Measurements from ENCODE around the gene DHX32.
"Not testable (repeated sequence)": the region's sequence is repeated elsewhere in the genome, so short reads cannot be mapped to it uniquely, and the experiment has no call there.

Gene DHX32

GRCh38 chr10:125881192-125881591 lies at the start of gene DHX32:
DHX32 (minus strand) TSS chr10:125881292; CDS start chr10:125880824, 468 bp downstream.
- H3K4me1 Mint-ChIP-seq, result no peaks in the 10 kb centered on the region

DNA sequence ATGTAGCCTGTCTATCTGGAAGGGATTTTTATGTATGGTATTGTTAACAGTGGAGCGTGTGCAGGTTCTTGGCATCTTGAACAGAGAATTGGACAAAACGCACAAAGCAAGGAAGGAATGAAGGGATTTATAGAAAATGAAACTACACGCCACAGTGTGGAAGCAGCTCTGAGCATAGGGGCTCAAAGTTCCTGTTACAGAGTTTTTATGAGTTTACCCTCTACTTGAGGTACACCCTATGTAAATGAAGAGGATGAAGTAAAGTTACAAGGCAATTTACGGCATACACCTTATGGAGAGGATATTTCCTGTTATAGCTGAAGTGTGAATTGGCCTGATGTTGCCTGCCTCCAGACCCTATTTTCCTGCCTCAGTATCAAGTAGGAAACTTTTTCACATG lies 48.5 kb upstream of the DHX32 start:
- no peaks in the 10 kb centered on the region for H3K9me3 Mint-ChIP-seq
- H3K27me3 Mint-ChIP-seq, result peaks cover 16% of the 10 kb centered on the region
- ATAC-seq, result no peak
- no peak for DNase-seq
- no peak overlapping the region for H3K4me3 Mint-ChIP-seq
- no peak overlapping the region for H3K27ac Mint-ChIP-seq
- no peaks in the 10 kb centered on the region for H3K4me1 Mint-ChIP-seq

More at GRCh38 chr10:125881192-125881591, at the start of gene DHX32:
- Mint-ChIP-seq H3K4me3 (no peak within 1 kb of the TSS), H3K27ac (peak within 1 kb of the TSS in 1 of 2 donors; percentile 8), H3K27me3 (no peaks in the 10 kb centered on the region), H3K9me3 (no peaks in the 10 kb centered on the region)
- no peak for DNase-seq
- ATAC-seq, result no peak

DNA sequence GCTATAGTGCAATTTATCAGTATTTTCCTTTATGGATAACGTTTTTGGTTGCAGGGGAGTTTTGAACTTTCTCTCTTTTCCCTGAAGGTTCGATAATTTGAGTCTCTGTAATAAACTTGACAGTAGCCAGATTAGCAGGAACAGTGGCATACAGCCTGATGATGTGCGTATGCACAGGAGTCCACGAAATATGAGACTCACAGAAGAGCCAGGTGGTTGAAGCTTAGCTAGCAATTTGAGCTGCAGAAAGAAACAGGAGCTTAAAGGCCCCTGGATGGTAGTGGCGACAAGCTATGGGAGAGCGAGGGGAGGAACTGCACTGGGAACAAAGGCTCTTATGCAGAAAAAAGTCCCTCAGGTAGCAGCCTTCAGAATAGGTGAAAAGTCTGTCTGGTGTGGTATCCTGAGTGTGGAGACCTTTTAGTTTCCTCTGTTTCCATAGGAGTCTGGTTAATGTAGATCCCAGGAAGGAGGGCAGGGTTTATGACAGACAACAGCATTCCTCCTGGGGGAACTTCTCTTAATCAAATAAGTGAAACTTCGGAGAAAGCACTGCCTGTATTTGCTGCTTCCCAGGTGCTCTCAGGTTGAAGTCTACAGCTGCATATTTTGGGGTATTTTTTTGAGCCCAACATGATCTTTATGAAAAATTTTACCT lies 48.0 kb upstream of the DHX32 start:
- Mint-ChIP-seq H3K4me1 (no peaks in the 10 kb centered on the region), H3K27ac (no peak overlapping the region), H3K27me3 (peaks cover 11% of the 10 kb centered on the region), H3K9me3 (no peaks in the 10 kb centered on the region), H3K4me3 (no peak overlapping the region)
- no peak for DNase-seq
- ATAC-seq, result no peak

- H3K27ac Mint-ChIP-seq, H3K4me1 Mint-ChIP-seq, DNase-seq, H3K27me3 Mint-ChIP-seq, H3K4me3 Mint-ChIP-seq, H3K9me3 Mint-ChIP-seq, ATAC-seq: not testable (repeated sequence)
Observed at GRCh38 chr10:125927265-125927664, 46.2 kb upstream of the DHX32 start.

- ATAC-seq, result no peak
- no peaks in the 10 kb centered on the region for H3K9me3 Mint-ChIP-seq
Observed at GRCh38 chr10:125926247-125926646, 45.2 kb upstream of the DHX32 start.

DNA sequence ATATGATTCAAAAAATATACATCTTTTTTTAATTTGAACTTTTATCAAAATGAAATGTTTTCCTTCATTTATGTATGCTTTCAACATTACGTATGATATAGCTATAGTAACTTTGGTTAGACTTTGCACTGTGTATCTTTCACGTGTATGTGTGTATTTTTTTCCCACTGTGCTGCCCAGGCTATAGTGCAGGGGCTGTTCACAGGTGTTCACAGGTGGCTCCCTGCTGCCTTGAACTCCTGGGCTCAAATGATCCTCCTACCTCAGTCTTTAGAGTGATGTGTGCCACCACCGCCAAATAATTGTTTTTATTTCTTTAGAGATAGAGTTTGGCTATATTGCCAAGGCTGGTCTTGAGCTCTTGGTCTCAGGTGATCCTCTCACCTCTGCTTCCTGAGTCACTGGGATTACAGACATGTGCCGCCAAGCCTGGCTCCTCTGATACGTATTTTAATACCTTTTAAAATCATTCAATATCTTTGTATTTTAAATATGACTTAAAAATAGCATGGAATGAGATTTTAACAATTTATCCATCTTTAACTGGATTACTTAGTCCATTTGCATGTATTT lies 44.3 kb upstream of the DHX32 start:
- Mint-ChIP-seq H3K9me3 (no peaks in the 10 kb centered on the region), H3K27ac (no peak overlapping the region), H3K4me1 (no peaks in the 10 kb centered on the region), H3K27me3 (no peaks in the 10 kb centered on the region), H3K4me3 (no peak overlapping the region)
- ATAC-seq (no peak), DNase-seq (no peak)

More at GRCh38 chr10:125926247-125926646, 45.2 kb upstream of the DHX32 start:
- H3K27ac Mint-ChIP-seq, result no peak overlapping the region
- H3K4me1 Mint-ChIP-seq, result no peaks in the 10 kb centered on the region
- no peaks in the 10 kb centered on the region for H3K27me3 Mint-ChIP-seq
- no peak for DNase-seq
- no peak overlapping the region for H3K4me3 Mint-ChIP-seq

DNA sequence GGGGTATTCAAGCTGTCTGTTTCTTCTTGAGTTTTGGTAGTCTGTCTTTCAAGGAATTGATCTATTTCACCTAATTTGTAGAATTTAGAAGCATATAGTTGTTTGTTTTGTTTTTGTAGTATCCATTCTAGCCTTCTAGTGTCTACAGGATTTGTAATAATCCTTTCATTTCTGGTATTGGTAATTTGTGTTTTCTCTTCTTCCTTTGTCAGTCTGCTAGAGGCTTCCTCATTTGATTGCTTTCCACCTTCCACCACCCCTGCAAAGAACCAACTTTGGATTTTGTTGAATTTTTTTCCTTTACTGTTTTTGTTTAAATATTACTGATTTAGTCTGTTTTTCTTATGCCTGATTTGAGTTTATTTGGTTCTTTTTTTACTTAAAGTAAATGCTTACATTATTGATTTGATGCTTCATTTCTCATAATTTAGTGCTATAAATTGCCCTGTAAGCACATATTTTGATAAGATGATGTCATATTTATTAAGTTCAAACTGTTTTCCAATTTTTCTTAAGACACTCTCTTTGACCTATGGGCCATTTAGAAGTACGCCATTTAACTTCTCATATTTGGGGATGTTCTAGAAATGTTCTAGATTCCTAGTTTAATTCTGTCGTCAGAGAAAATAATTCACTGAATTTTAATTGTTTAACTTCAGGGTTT lies 40.7 kb upstream of the DHX32 start:
- H3K4me3 Mint-ChIP-seq, H3K27ac Mint-ChIP-seq, ATAC-seq, DNase-seq, H3K9me3 Mint-ChIP-seq, H3K27me3 Mint-ChIP-seq, H3K4me1 Mint-ChIP-seq: not testable (repeated sequence)

DNA sequence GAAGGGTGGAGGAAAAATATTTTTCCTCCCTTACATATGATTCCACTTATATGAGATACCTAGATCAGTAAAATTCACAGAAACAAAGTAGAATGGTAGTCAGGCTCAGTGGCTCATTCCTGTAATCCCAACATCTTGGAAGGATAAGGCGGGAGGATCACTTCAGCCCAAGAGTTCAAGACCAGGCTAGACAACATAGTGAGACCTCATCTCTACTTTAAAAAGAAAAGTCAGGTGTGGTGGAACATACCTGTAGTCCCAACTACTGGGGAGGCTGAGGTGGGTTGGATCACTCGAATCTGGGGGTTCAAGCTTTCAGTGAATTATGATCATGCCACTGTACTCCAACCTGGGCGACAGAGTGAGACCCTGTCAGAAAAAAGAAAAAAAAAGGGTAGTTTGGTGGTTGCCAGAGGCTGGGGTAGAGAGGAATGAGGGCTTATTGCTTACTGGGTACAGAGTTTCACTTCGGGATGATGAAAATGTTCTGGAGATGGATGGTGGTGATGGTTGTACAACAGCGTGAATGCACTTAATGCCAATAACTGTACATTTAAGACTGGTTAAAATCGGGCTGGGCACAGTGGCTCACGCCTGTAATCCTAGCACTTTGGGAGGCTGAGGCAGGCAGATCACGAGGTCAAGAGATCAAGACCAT lies 36.7 kb upstream of the DHX32 start:
- H3K27ac Mint-ChIP-seq, H3K9me3 Mint-ChIP-seq, DNase-seq, H3K4me1 Mint-ChIP-seq, H3K27me3 Mint-ChIP-seq, H3K4me3 Mint-ChIP-seq, ATAC-seq: not testable (repeated sequence)

DNA sequence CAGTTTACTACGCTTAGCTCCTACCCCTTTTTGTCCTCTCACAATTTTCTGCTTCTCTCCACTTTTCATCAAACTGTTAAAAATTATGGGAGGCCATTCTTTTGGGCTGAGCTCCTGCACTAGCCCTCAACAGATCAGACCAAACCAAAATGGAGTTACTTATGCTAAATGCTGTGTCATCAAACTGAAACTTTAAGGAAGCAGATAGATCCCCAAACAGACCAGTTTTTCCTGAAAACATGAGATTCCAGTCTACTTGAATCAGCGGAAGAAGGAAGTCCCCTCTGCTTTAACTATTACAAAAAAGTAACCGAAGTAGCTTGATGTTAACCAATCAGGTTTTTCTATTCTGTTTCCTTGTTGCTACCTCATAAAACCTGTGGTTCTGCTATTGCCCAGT lies 35.9 kb upstream of the DHX32 start:
- no peak overlapping the region for H3K27ac Mint-ChIP-seq
- H3K9me3 Mint-ChIP-seq, result peaks cover 0 to 7% of the 10 kb centered on the region in 2 donors
- DNase-seq (no peak), ATAC-seq (no peak)
- no peak overlapping the region for H3K4me3 Mint-ChIP-seq
- no peaks in the 10 kb centered on the region for H3K4me1 Mint-ChIP-seq
- no peaks in the 10 kb centered on the region for H3K27me3 Mint-ChIP-seq

DNA sequence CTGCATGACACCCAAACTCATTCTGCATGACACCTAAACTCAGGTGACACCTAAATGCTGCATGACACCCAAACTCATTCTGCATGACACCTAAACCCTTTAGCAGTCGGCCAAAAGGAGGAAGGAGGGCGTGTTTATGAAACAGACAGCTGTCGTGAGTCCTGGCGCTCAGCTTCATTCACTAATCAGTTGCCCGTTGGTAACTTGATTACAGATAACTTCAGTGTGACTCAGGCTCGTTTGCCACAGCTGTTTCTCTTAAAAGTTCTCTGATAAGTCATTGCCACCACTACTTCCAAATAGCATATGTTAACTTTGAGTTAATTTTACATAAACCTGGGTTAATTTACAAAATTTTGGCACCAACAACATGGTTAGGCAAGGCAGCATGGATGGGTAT lies 32.2 kb upstream of the DHX32 start:
- ATAC-seq, H3K4me1 Mint-ChIP-seq, H3K4me3 Mint-ChIP-seq, H3K27me3 Mint-ChIP-seq, H3K9me3 Mint-ChIP-seq, DNase-seq, H3K27ac Mint-ChIP-seq: not testable (repeated sequence)

GRCh38 chr10:125911990-125912389 lies 30.9 kb upstream of the DHX32 start:
- Mint-ChIP-seq H3K4me3 (no peak overlapping the region), H3K27ac (no peak overlapping the region), H3K4me1 (no peaks in the 10 kb centered on the region), H3K27me3 (no peaks in the 10 kb centered on the region), H3K9me3 (no peaks in the 10 kb centered on the region)
- ATAC-seq (no peak), DNase-seq (no peak)

- Mint-ChIP-seq H3K4me3 (no peak overlapping the region), H3K4me1 (no peaks in the 10 kb centered on the region), H3K27ac (no peak overlapping the region), H3K9me3 (no peaks in the 10 kb centered on the region), H3K27me3 (peaks cover under 1% of the 10 kb centered on the region)
- no peak for DNase-seq
- no peak for ATAC-seq
Observed at GRCh38 chr10:125911145-125911544, 30.1 kb upstream of the DHX32 start.

DNA sequence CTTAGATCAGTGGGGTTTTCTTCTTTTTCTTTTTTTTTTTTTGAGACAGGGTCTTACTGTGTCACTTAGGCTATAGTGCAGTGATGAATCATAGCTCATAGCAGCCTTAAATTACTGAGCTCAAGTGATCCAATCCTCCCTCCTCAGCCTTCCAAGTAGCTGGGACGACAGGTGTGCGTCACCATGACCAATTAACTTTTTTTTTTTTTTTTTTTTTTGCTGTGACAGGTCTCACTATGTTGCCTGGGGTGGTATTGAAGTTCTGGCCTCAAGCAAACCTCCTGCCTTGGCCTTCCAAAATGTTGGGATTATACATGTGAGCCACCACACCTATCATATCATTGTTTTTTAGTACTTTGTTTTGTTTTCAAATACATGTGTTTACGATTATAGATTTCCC lies 28.4 kb upstream of the DHX32 start:
- not testable (repeated sequence) for ATAC-seq, H3K4me1 Mint-ChIP-seq, DNase-seq, H3K9me3 Mint-ChIP-seq, H3K27ac Mint-ChIP-seq, H3K4me3 Mint-ChIP-seq
- H3K27me3 Mint-ChIP-seq, result peaks cover 10% of the 10 kb centered on the region

- DNase-seq, H3K4me1 Mint-ChIP-seq, H3K4me3 Mint-ChIP-seq, ATAC-seq, H3K27ac Mint-ChIP-seq, H3K9me3 Mint-ChIP-seq: not testable (repeated sequence)
- H3K27me3 Mint-ChIP-seq, result peaks cover 10% of the 10 kb centered on the region
Observed at GRCh38 chr10:125908813-125909212, 27.7 kb upstream of the DHX32 start.

GRCh38 chr10:125907598-125907997 lies 26.5 kb upstream of the DHX32 start:
- DNase-seq, H3K4me3 Mint-ChIP-seq, H3K27ac Mint-ChIP-seq, H3K4me1 Mint-ChIP-seq, H3K9me3 Mint-ChIP-seq, ATAC-seq: not testable (repeated sequence)
- H3K27me3 Mint-ChIP-seq, result peaks cover 10% of the 10 kb centered on the region
